ENCODE results near the gene DENND5A.

DENND5A gene

GRCh38 chr11:9141186-9141585, 124.0 kb downstream of the DENND5A start:
- Histone ChIP-seq H3K4me1 (peaks cover 15 to 36% (median 22%) of the 10 kb centered on the region in 10 experiments), H3K4me3 (no peak overlapping the region), H4K20me1 (peaks cover 0 to 75% (median 25%) of the 10 kb centered on the region in 11 experiments; a peak in 17 of 22 replicates), H3K36me3 (peaks cover 80 to 100% (median 97%) of the 10 kb centered on the region in 11 experiments), H3K27me3 (no peaks in the 10 kb centered on the region), H3K27ac (no peak overlapping the region), H3K9ac (no peak overlapping the region), H3K9me3 (replicated peaks in 1 of 11) (no peaks in the 10 kb centered on the region), H3K4me2 (no peak overlapping the region)
- TF ChIP-seq Cebpa-rat (IDR thresholded peaks at IDR 0.05): no peak

- Histone ChIP-seq H3K9me3 (replicated peaks in 1 of 11) (no peaks in the 10 kb centered on the region), H3K36me3 (peaks cover 67 to 98% (median 95%) of the 10 kb centered on the region in 11 experiments), H4K20me1 (peaks cover 0 to 75% (median 25%) of the 10 kb centered on the region in 11 experiments; a peak in 17 of 22 replicates), H3K27me3 (no peaks in the 10 kb centered on the region), H3K4me3 (no peak overlapping the region), H3K4me1 (peaks cover 15 to 36% (median 22%) of the 10 kb centered on the region in 10 experiments), H3K4me2 (peak overlapping the region in 7 of 11 experiments; percentile 41 to 67 (median 46); a peak in 12 of 22 replicates), H3K27ac (peak overlapping the region in 5 of 11 experiments; percentile 6 to 23 (median 12); a peak in 2 of 22 replicates), H3K9ac (peak overlapping the region in 5 of 11 experiments; percentile 7 to 63 (median 33); a peak in 7 of 22 replicates)
- TF ChIP-seq Cebpa-rat (IDR thresholded peaks at IDR 0.05): no peak
These were observed 125.4 kb downstream of the DENND5A start for GRCh38 chr11:9139628-9140357.

- Histone ChIP-seq H3K4me2 (peak overlapping the region; percentile 0 to 67 (median 41); a peak in 15 of 22 replicates), H3K4me1 (peaks cover 18 to 40% (median 28%) of the 10 kb centered on the region in 10 experiments), H3K9ac (peak overlapping the region in 5 of 11 experiments; percentile 7 to 63 (median 33); a peak in 5 of 22 replicates), H3K27me3 (no peaks in the 10 kb centered on the region), H3K36me3 (peaks cover 58 to 96% (median 87%) of the 10 kb centered on the region in 11 experiments), H3K4me3 (no peak overlapping the region), H3K27ac (peak overlapping the region in 4 of 11 experiments; percentile 7 to 38 (median 18); a peak in 5 of 22 replicates), H3K9me3 (replicated peaks in 1 of 11) (no peaks in the 10 kb centered on the region), H4K20me1 (peaks cover 0 to 69% (median 25%) of the 10 kb centered on the region in 11 experiments; a peak in 17 of 22 replicates)
- TF ChIP-seq Cebpa-rat (IDR thresholded peaks at IDR 0.05): no peak
These were observed 126.3 kb downstream of the DENND5A start for GRCh38 chr11:9138612-9139579.

- TF ChIP-seq Cebpa-rat (IDR thresholded peaks at IDR 0.05): no peak
- Histone ChIP-seq H3K9me3 (replicated peaks in 1 of 11) (no peaks in the 10 kb centered on the region), H3K36me3 (peaks cover 50 to 96% (median 87%) of the 10 kb centered on the region in 11 experiments), H3K4me3 (no peak overlapping the region), H3K9ac (peak overlapping the region in 1 of 11 experiments; percentile 33; a peak in 1 of 22 replicates), H3K27ac (0 out of 22 replicates have a peak overlapping the region, but pooled peaks of 1 of the 11 experiments have one; percentile 38), H3K27me3 (no peaks in the 10 kb centered on the region), H3K4me1 (peaks cover 18 to 43% (median 28%) of the 10 kb centered on the region in 10 experiments), H3K4me2 (peak overlapping the region in 7 of 11 experiments; percentile 0 to 67 (median 36); a peak in 9 of 22 replicates), H4K20me1 (peaks cover 0 to 64% (median 25%) of the 10 kb centered on the region in 11 experiments; a peak in 17 of 22 replicates)
These were observed 127.1 kb downstream of the DENND5A start for GRCh38 chr11:9138133-9138453.

- no peak overlapping the region for H3K27ac ChIP-seq
- peak overlapping the region in 4 of 11 experiments; percentile 0 to 67 (median 38); a peak in 4 of 22 replicates for H3K4me2 ChIP-seq
- no peaks in the 10 kb centered on the region for H3K9me3 ChIP-seq (replicated peaks in 1 of 11)
- H3K4me3 ChIP-seq: no peak overlapping the region
- no peak for TF ChIP-seq Cebpa-rat (IDR thresholded peaks at IDR 0.05)
- no peak overlapping the region for H3K9ac ChIP-seq
- peaks cover 44 to 96% (median 82%) of the 10 kb centered on the region in 11 experiments for H3K36me3 ChIP-seq
- H4K20me1 ChIP-seq: peaks cover 0 to 63% (median 25%) of the 10 kb centered on the region in 11 experiments; a peak in 17 of 22 replicates
- H3K27me3 ChIP-seq: no peaks in the 10 kb centered on the region
- H3K4me1 ChIP-seq: peaks cover 18 to 43% (median 28%) of the 10 kb centered on the region in 10 experiments
These were observed 127.6 kb downstream of the DENND5A start for GRCh38 chr11:9137293-9138132.

GRCh38 chr11:9136741-9137140, 128.4 kb downstream of the DENND5A start:
- H3K27ac ChIP-seq: no peak overlapping the region
- no peaks in the 10 kb centered on the region for H3K27me3 ChIP-seq
- H3K9ac ChIP-seq: no peak overlapping the region
- H4K20me1 ChIP-seq: peaks cover 0 to 56% (median 25%) of the 10 kb centered on the region in 11 experiments; a peak in 17 of 22 replicates
- H3K4me1 ChIP-seq: peaks cover 18 to 43% (median 28%) of the 10 kb centered on the region in 10 experiments
- H3K4me2 ChIP-seq: no peak overlapping the region
- peaks cover 37 to 96% (median 75%) of the 10 kb centered on the region in 11 experiments for H3K36me3 ChIP-seq
- H3K4me3 ChIP-seq: no peak overlapping the region
- no peak for TF ChIP-seq Cebpa-rat (IDR thresholded peaks at IDR 0.05)
- no peaks in the 10 kb centered on the region for H3K9me3 ChIP-seq (replicated peaks in 1 of 11)

- Histone ChIP-seq H3K4me1 (peaks cover 8 to 46% (median 19%) of the 10 kb centered on the region in 10 experiments), H3K36me3 (peaks cover 10 to 73% (median 48%) of the 10 kb centered on the region in 11 experiments; a peak in 21 of 22 replicates), H3K4me2 (peak overlapping the region in 7 of 11 experiments; percentile 9 to 48 (median 42); a peak in 8 of 22 replicates), H3K9ac (no peak overlapping the region), H4K20me1 (peaks cover 0 to 29% (median 13%) of the 10 kb centered on the region in 11 experiments; a peak in 17 of 22 replicates), H3K4me3 (no peak overlapping the region), H3K9me3 (replicated peaks in 1 of 11) (no peaks in the 10 kb centered on the region), H3K27ac (no peak overlapping the region), H3K27me3 (no peaks in the 10 kb centered on the region)
- TF ChIP-seq Cebpa-rat (IDR thresholded peaks at IDR 0.05): no peak
These were observed 131.2 kb downstream of the DENND5A start for GRCh38 chr11:9133956-9134355.
